NCI-H446 treated with DMSO at 0.1 percent for 48 hours (cell line): ENCODE results near the gene SDC3.
"Not testable (repeated sequence)": the region's sequence is repeated elsewhere in the genome, so short reads cannot be mapped to it uniquely, and the experiment has no call there.

ENCODE experiments used
- DNase-seq: peaks from one replicate; lab custom pipeline; 2025; lab: John Stamatoyannopoulos, UW

The SDC3 gene, protein sequence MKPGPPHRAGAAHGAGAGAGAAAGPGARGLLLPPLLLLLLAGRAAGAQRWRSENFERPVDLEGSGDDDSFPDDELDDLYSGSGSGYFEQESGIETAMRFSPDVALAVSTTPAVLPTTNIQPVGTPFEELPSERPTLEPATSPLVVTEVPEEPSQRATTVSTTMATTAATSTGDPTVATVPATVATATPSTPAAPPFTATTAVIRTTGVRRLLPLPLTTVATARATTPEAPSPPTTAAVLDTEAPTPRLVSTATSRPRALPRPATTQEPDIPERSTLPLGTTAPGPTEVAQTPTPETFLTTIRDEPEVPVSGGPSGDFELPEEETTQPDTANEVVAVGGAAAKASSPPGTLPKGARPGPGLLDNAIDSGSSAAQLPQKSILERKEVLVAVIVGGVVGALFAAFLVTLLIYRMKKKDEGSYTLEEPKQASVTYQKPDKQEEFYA

DNA sequence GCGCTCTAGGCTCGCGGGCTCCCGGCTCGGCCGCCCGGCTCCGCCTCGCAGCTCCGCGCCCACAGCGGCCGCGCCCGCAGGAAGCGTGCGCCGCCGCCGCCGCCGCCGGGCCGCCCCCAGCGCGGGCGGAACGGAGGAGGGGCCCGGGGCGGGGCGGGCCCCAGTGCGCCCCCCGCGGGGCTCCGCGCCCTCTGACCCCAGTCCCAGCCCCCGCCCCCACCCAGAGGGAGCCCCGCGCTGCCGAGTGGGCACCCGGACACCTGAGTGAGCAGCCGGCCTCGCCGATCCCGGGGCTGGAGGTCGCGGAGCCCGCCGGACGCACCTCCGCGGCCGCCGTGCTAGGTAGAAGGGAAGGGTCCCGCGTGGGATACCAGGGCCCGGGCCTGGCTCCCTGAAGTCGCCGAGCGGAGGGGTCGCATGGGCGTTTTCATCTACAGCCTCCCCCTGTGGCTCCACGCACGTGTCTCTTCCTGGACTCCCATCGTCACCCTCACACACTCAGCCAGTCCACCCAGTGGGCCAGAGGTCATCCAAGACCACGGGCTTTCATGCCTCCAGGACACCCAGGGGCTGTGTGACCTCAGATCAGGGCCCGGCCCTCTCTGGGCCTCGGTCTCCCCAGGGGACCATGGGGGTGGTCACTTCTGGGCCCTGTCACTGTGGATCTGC lies at the start of gene SDC3:
SDC3 (minus strand) TSS at position 63 of the 669 bp plus-strand sequence. CDS start 172 bp downstream, outside the sequence.
- DNase-seq: no peak

DNA sequence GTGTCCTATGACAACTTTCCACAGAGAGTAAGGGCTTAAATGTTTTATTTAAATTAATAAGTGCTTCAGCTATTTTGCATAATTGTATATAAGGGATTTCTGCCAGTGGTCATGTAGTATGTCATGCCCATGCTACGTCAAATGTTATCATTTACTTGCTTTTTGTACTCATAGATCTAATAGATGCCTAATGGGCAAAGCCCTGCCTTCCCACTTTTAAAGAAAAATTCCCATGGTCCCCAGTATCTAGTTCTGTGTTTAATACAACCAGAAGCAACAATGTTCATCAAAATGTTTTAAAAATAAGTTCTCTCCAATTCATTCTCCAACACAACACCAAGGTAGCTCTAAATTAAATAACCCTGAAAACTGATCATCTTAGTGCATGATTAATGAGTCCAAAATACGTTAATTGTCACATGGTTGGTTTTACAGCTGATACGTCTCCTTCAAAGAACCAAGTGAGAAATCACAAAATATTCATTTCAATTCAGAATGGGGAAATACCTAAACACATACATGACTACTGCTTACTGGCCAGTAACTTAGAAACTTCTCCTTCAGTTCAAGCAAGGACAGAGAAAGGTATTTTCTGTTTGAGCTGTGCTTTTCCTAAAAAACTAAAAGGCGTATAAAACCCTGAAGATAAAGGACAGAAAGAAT lies 49.1 kb upstream of the SDC3 start:
- DNase-seq: no peak

GRCh38 chr1:30955448-30956015 lies 47.0 kb upstream of the SDC3 start:
- no peak for DNase-seq

- DNase-seq: no peak
Observed at GRCh38 chr1:30953685-30954084, 45.1 kb upstream of the SDC3 start.

DNA sequence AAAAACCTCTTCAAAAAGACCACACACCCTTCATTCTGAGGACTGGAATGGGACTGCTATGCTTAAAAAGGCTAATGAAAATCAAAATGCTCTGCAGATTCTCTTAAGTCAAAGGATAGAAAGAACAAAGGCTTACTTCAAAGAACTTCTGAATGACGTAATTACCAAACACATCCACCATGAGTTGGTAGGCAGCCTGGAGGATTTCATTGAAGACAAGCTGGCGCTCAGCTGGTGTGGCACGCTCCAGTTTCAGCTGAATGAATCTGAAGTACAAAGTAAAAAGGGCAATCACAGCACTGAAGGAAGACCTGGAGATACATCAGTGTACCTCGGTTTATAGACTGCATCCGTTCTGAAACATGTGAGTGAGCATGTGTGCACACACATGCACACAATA lies 43.5 kb upstream of the SDC3 start:
- no peak for DNase-seq

DNA sequence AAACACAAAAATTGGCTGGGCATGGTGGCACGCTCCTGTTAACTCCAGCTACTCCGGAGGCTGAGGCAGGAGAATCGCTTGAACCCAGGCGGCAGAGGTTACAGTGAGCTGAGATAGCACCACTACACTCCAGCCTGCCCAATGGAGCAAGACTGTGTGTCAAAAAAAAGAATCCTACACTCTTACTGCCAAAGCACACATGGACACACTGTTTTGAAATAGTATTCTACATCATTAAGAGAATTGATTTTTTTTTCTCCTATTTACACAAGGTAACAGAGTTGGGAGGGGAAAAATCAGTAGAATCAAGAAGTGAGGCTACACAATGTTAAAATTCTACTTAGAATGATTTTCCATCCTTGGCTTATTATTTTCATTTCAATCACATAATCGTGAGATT lies 42.1 kb upstream of the SDC3 start:
- DNase-seq: no peak

- no peak for DNase-seq
Observed at GRCh38 chr1:30950053-30950452, 41.5 kb upstream of the SDC3 start.

DNA sequence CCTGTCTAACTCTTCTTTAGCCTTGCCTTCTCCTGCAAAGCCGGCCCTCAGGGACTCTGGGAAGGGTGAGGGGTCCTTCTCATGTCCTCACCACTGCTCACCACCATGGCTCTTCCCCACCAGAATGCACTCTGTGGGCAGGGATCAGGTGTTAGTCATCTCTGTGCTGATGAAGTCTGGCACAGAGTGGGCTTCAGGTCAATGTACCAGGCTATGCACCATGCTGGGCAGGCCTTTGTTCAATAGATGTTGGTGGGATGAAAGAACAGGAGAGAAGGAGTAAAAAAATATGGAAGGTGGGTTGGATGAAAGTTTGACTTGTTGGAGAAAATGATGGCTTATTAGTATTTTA lies 40.9 kb upstream of the SDC3 start:
- not testable (repeated sequence) for DNase-seq

GRCh38 chr1:30948813-30949486 lies 40.4 kb upstream of the SDC3 start:
- not testable (repeated sequence) for DNase-seq

- no peak for DNase-seq
Observed at GRCh38 chr1:30948278-30948677, 39.7 kb upstream of the SDC3 start.

DNA sequence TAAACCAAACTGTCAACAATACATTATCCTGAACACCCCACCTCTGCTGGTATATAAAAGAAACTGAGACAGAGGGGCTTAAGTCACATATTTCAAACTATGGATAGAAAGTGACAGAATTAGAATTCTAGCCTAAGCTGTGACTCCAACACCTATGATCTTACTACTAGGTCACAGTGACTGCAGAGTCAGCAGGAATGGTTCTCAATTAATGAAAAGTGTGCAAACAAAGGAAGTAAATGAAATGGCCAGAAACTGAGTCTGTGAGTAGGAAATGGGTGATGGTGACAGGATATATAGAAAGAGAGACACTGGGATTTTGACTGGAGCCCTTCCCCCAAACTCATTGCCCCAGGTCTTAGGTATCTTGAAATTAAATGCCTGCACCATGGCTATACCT lies 38.7 kb upstream of the SDC3 start:
- no peak for DNase-seq

DNA sequence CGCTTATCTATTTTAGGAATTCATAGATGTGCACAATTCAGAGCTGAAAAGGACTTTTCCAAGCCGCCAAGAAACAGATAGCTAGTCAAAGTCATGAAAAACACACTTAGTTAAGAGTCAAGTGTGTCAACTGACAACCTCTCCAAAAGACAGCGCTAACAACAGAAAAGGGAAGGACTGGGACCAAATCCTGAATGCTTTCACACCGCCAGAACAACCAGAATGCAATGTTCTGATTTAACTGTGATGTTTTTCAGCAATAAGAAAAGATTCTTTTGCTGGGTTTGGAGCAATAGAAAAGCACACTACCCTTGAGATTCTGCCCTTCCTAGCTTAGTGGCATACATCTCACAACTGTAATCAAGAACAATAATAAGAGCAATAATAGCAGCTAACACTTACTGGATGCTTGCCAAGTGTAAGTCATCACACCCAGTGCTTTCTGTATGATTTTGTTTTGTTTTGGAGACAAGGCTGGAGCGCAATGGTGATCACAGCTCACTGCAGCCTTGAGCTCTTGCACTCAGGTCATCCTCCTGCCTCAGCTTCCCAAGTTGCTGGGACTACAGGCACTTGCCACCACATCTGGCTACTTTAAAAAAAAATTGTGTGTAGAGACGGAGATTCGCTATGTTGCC lies 33.9 kb upstream of the SDC3 start:
- no peak for DNase-seq

DNA sequence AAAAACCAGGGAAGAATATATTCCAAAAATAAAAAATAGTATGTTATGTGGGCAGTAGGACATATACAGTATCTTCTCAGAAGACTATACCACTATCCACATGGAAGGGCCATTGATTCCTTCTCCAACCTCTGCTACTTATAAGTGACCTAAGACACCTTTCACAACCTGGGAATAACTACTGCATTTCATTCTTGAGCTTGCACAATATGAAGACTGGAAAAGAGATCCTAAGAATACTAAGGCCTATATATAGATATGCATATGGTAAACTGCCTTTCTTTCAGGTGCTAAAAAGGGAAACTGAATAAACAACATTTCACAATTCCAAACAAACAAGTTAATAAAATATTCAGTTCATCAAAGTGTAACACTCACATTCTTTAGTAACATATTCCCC lies 32.0 kb upstream of the SDC3 start:
- no peak for DNase-seq

DNA sequence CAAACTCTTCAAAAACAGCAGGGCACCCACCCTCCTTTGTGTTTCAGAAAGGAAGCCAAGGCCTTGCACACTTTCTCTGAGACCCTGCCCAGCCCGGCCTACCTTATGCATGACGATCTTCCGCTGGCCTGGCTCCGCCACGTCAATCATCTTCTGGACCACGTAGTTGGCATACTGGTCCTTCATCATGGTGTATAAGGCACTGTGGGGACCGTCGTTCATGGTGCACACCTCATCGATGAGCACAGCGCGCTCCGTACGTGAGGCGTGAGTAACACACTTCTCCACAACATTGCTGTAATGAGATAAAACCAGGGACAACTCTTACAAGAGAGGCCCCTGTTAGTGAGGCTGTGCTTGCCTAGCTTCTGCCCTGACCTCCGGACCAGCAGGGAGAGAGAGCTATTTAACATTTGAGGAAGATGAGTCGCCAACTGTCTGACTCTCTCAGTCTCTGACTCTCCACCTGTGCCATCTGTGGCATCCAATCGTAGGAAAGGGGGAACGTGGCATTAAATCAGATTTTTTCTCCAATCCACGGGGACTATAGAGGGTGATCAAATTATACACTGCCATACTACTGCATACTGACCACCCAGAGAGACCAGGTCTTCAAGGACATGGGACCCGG lies 28.1 kb upstream of the SDC3 start:
- no peak for DNase-seq

- DNase-seq: not testable (repeated sequence)
Observed at GRCh38 chr1:30935758-30936157, 27.2 kb upstream of the SDC3 start.

GRCh38 chr1:30934613-30935012 lies 26.1 kb upstream of the SDC3 start:
- DNase-seq: no peak

DNA sequence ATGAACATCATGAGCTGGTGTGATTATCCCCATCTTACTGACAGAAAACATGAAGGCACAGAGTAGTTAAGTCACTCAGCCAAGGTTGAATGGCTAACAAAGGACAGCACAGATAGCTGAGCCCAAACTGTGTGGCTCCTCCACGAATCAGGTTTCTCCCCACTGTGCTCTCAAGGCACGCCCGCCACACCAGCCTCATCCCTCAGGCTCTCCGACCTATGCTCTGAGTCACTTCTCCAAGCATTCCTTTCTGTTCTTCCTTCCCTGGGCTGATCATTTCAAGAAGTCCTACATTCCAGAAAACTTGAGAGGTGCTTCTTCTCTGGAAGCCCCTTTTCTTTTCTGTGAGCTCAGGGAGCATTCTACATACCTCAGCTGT lies 25.3 kb upstream of the SDC3 start:
- DNase-seq: no peak

DNA sequence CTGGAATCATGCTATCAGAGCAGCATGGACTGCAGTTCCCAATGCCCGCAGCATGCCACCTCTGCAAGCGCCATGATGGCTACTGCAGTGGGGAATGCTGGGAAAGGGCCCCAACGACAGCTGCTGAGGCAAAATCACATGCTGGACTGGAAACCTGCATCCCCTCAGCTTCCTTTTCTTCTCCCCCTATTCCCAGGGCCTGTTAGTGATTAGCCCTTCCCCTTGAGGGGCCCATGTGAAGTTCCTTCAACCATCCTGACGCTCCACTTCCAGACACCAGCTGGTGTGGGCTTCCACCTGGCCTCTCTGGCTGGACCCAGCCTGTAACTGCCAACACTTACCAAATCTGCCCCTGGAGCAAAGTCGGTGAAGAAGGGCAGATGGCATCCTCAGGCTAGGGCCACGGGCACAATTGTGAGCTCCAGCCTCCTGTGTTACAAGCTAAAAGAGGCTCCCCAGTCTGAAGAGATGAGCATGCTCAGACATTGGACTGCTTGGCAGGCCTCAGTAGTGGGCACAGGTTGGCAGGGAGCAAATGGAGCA lies 22.1 kb upstream of the SDC3 start:
- no peak for DNase-seq

- DNase-seq: no peak
Observed at GRCh38 chr1:30929944-30930525, 21.5 kb upstream of the SDC3 start.

- no peak for DNase-seq
Observed at GRCh38 chr1:30929135-30929889, 20.8 kb upstream of the SDC3 start.
